HepG2 (cell line): ENCODE measurements around the gene CDC42EP5. TPM values are rescaled to one million over a fixed set of nuclear protein-coding genes. Genes with fewer than 3 reads are reported as not detected.

ENCODE experiments used
- ATAC-seq: fragments of 200-7000 bp; cut with Tn5 transposase; 3 replicates; pipeline ENCODE4 v1.9.1; 2020; ENCODE audit warnings: mild to moderate bottlenecking, moderate library complexity
- BruUV-seq: library from RNA; stranded (reverse); fragments of 400-500 nt; replicated peaks from 2 replicates; lab custom pipeline; 2021; lab: Mats Ljungman, UMichigan
- CTCF ChIA-PET: fragments of 300-600 bp; formaldehyde crosslinking; extraction: SDS; loops from one replicate; lab custom pipeline; 2021; ENCODE audit warnings: low total read pairs, inconsistent platforms, low intra/inter-chr PET ratio; lab: Yijun Ruan, JAX
- POLR2A ChIA-PET: fragments of 350-600 bp; sonication (Branson Sonifier 250); formaldehyde crosslinking; loops from one replicate; lab custom pipeline; 2020; ENCODE audit warnings: antibody characterized with exemption, inconsistent platforms; lab: Yijun Ruan, JAX
- DNase-seq: peaks from one replicate; pipeline ENCODE4 v3.0.0-alpha.2; 2015; ENCODE audit warnings: low spot score
- FAIRE-seq: peaks from 3 replicates; lab custom pipeline; 2011; peaks lifted over from hg19 to GRCh38; lab: Jason Lieb, UNC
- H2AFZ ChIP-seq: one replicate; pipeline ENCODE4 v1.6.1; 2011; ENCODE audit warnings: low read length, inconsistent platforms
- H3K27ac ChIP-seq: fragments of 300-600 bp; 3 replicates; pipeline ENCODE4 v1.8.0; 2011; ENCODE audit warnings: mixed run types, mild to moderate bottlenecking, mixed read lengths, low read length, inconsistent platforms; ENCODE audit not compliant: insufficient read depth; ENCODE audit errors: extremely low read length
- H3K27me3 ChIP-seq, 2 experiments: fragments of 200-600 bp in 1 of 2; 2 replicates in 1 of 2; 3 replicates in 1 of 2; pipeline versions ENCODE4 v1.6.0 to v1.8.0; 2011; ENCODE audit warnings: low read length in 2 of 2, mild to moderate bottlenecking in 2 of 2, moderate library complexity in 2 of 2, inconsistent platforms in 1 of 2; ENCODE audit not compliant: insufficient read depth in 2 of 2, control insufficient read depth in 1 of 2
- H3K36me3 ChIP-seq, 2 experiments: fragments of 200-600 bp in 1 of 2; replicated peaks in 1 of 2; 2 replicates in 1 of 2; 3 replicates in 1 of 2; pipeline versions ENCODE4 v1.5.1 to v1.8.0; 2011; ENCODE audit warnings: low read length in 2 of 2, inconsistent platforms in 1 of 2; ENCODE audit not compliant: insufficient read depth in 2 of 2, control insufficient read depth in 1 of 2
- H3K4me1 ChIP-seq: 2 replicates; pipeline ENCODE4 v1.5.1; 2012; ENCODE audit warnings: low read length, inconsistent platforms; ENCODE audit not compliant: insufficient read depth
- H3K4me2 ChIP-seq: 2 replicates; pipeline ENCODE4 v1.6.0; 2011; ENCODE audit warnings: low read depth, low read length, inconsistent platforms
- H3K4me3 ChIP-seq, 3 experiments: fragments of 200-600 bp in 1 of 3; sonication (generic), shearing (Covaris generic) in 1 of 3; replicated peaks in 1 of 3; 2 replicates each; pipeline ENCODE4 v1.5.1; 2011 to 2016; ENCODE audit warnings: low read length in 3 of 3, inconsistent platforms in 2 of 3, low read depth in 2 of 3, mild to moderate bottlenecking in 2 of 3, control low read depth in 1 of 3, mixed read lengths in 1 of 3; ENCODE audit not compliant: insufficient read depth in 1 of 3
- H3K79me2 ChIP-seq: one replicate; pipeline ENCODE4 v1.6.1; 2011; ENCODE audit warnings: low read length, inconsistent platforms; ENCODE audit not compliant: insufficient read depth
- H3K9ac ChIP-seq: 2 replicates; pipeline ENCODE4 v1.6.0; 2011; ENCODE audit warnings: mild to moderate bottlenecking, low read depth, low read length, inconsistent platforms; ENCODE audit not compliant: insufficient read depth
- H3K9me3 ChIP-seq: 2 replicates; pipeline ENCODE4 v1.5.1; 2012; ENCODE audit warnings: mild to moderate bottlenecking, low read length
- H4K20me1 ChIP-seq: 2 replicates; pipeline ENCODE4 v1.6.0; 2011; ENCODE audit warnings: inconsistent platforms, mild to moderate bottlenecking, low read length, moderate library complexity; ENCODE audit not compliant: insufficient read depth
- CBX5 ChIP-seq: sonication (generic); formaldehyde crosslinking; IDR thresholded peaks from 2 replicates; pipeline ENCODE4 v1.4.0; 2020; ENCODE audit warnings: missing genetic modification reagents, borderline replicate concordance
- KDM2A ChIP-seq: sonication (generic); formaldehyde crosslinking; IDR thresholded peaks from 2 replicates; pipeline ENCODE4 v1.4.0; 2020; ENCODE audit warnings: low read depth, missing genetic modification reagents, borderline replicate concordance
- KLF11 ChIP-seq: IDR thresholded peaks from 2 replicates; pipeline ENCODE4 v1.6.1; 2016; ENCODE audit warnings: missing compliant biosample characterization
- KLF13 ChIP-seq: sonication (generic); formaldehyde crosslinking; IDR thresholded peaks from 2 replicates; pipeline ENCODE4 v1.4.0; 2020; ENCODE audit warnings: mild to moderate bottlenecking, missing genetic modification reagents
- MAX ChIP-seq: IDR thresholded peaks from 2 replicates; pipeline ENCODE4 v1.6.1; 2012; ENCODE audit warnings: inconsistent platforms
- MEF2D ChIP-seq: sonication (generic); formaldehyde crosslinking; IDR thresholded peaks from 2 replicates; pipeline ENCODE4 v1.5.1; 2020; ENCODE audit warnings: mild to moderate bottlenecking, missing genetic modification reagents
- MYC ChIP-seq: sonication (generic); formaldehyde crosslinking; IDR thresholded peaks from 2 replicates; pipeline ENCODE4 v1.9.0; 2021; ENCODE audit warnings: missing genetic modification reagents, borderline replicate concordance
- NFIB ChIP-seq: sonication (generic); formaldehyde crosslinking; IDR thresholded peaks from 2 replicates; pipeline ENCODE4 v1.9.0; 2021; ENCODE audit warnings: missing genetic modification reagents, mild to moderate bottlenecking, borderline replicate concordance
- NR0B2 ChIP-seq: sonication (generic); formaldehyde crosslinking; IDR thresholded peaks from 2 replicates; pipeline ENCODE4 v1.4.0; 2020; ENCODE audit warnings: mild to moderate bottlenecking, missing genetic modification reagents
- PHF20 ChIP-seq: sonication (generic); formaldehyde crosslinking; IDR thresholded peaks from 2 replicates; pipeline ENCODE4 v1.5.0; 2020; ENCODE audit warnings: mild to moderate bottlenecking, missing genetic modification reagents
- POLR2G ChIP-seq: fragments of 200-400 bp; formaldehyde crosslinking; IDR thresholded peaks from 2 replicates; pipeline ENCODE4 v1.6.1; 2018; ENCODE audit warnings: mild to moderate bottlenecking, low read depth, low read length, moderate library complexity
- PRMT3 ChIP-seq: sonication (generic); formaldehyde crosslinking; IDR thresholded peaks from 2 replicates; pipeline ENCODE4 v1.8.1; 2022; ENCODE audit warnings: low read depth, mild to moderate bottlenecking, moderate library complexity, missing genetic modification reagents, borderline replicate concordance
- RXRB ChIP-seq: IDR thresholded peaks from 2 replicates; pipeline ENCODE4 v1.6.1; 2016; ENCODE audit warnings: borderline replicate concordance, missing genetic modification reagents, missing compliant biosample characterization
- SALL1 ChIP-seq: sonication (generic); formaldehyde crosslinking; IDR thresholded peaks from 2 replicates; pipeline ENCODE4 v1.8.0; 2022; ENCODE audit warnings: mild to moderate bottlenecking, missing genetic modification reagents
- TAF1 ChIP-seq: sonication (generic); formaldehyde crosslinking; IDR thresholded peaks from 2 replicates; pipeline ENCODE4 v1.4.0; 2020; ENCODE audit warnings: missing genetic modification reagents
- ZBTB44 ChIP-seq: sonication (generic); formaldehyde crosslinking; IDR thresholded peaks from 2 replicates; pipeline ENCODE4 v1.4.0; 2020; ENCODE audit warnings: missing genetic modification reagents
- ZGPAT ChIP-seq: IDR thresholded peaks from 2 replicates; pipeline ENCODE4 v1.6.1; 2016; ENCODE audit warnings: mild to moderate bottlenecking
- ZNF121 ChIP-seq: sonication (generic); formaldehyde crosslinking; IDR thresholded peaks from 2 replicates; pipeline ENCODE4 v1.5.0; 2020; ENCODE audit warnings: mild to moderate bottlenecking, missing genetic modification reagents
- WGBS: methylation state at CpG from one replicate; pipeline ENCODE4 v1.1.6; 2017; ENCODE audit warnings: low lambda C conversion rate; 5-methylcytosine and 5-hydroxymethylcytosine counted together
- in situ Hi-C: cut with HindIII; loops from 2 replicates; pipeline ENCODE4 v1.10.0; 2017; ENCODE audit warnings: low pct_unique_long_range_greater_than_20kb; ENCODE audit not compliant: extremely low pct_ligation_motif_present
- intact Hi-C: fragments of 100-400 bp; cut with micrococcal nuclease; formaldehyde crosslinking; loops from one replicate; pipeline ENCODE4 v1.10.0; 2022; ENCODE audit not compliant: unreplicated experiment
- polyA plus RNA-seq, 8 experiments: library from polyadenylated mRNA; depleted of rRNA in 3 of 8; stranded (reverse) in 7 of 8; unstranded in 1 of 8; fragments of >200 nt; fragmentation: Illumina TruSeq in 4 of 8; extraction: Trizol in 4 of 8; gene quantifications; 2 replicates each; pipeline versions ENCODE4 v1.2.1 to v1.2.3, GENCODE V29; 2011 to 2016; ENCODE audit warnings: low read depth in 4 of 8, missing spikeins in 1 of 8, mixed read lengths in 1 of 8; ENCODE audit not compliant: insufficient read depth in 1 of 8
- total RNA-seq, 5 experiments: library from RNA; depleted of rRNA; stranded (reverse); fragments of >200 nt; fragmentation: Illumina TruSeq; extraction: Trizol; gene quantifications; 2 replicates each; pipeline ENCODE4 v1.2.3, GENCODE V29; 2016; ENCODE audit warnings: low read depth in 1 of 5

Gene CDC42EP5
- total and polyA plus RNA-seq, 2 of the 13 experiments (the other 11 are each of a cell fraction or from before 2014, with no cell fraction given) = 0.41 to 1.6 TPM

GRCh38 chr19:54418030-54418929 is 54.8 kb downstream of the CDC42EP5 start:
- ChIA-PET CTCF (no interaction called here), POLR2A (interaction anchor here (4.0 to 4.4 kb wide), 3 partner anchors 12 to 44 kb away, joined by 32 to 55 read pairs (median 41); partner anchors contain the start of genes LENG8 and LENG9)
- no peaks in the 10 kb centered on the region for H4K20me1 ChIP-seq
- no peaks in the 10 kb centered on the region for H3K27me3 ChIP-seq
- H3K27ac ChIP-seq = peak overlapping the region; percentile 44
- FAIRE-seq (peak; percentile 56), ATAC-seq (peak; percentile 18; the same call in 1 of the 3 replicates), DNase-seq (peak; percentile 50)
- in situ Hi-C loops (no loop called here), intact Hi-C loops (no loop called here)
- no peaks in the 10 kb centered on the region for H3K36me3 ChIP-seq
- no peaks in the 10 kb centered on the region for H3K9me3 ChIP-seq
- H2AFZ ChIP-seq = peak overlapping the region; percentile 95
- BruUV-seq = no TSS peak
- H3K4me1 ChIP-seq = peaks cover 69% of the 10 kb centered on the region
- WGBS = 27% methylated on average over 18 of the region's 25 CpGs
- H3K4me2 ChIP-seq = peak overlapping the region; percentile 50
- peak overlapping the region in 1 of 3 experiments; percentile 34; a peak in 2 of 6 replicates for H3K4me3 ChIP-seq
- no peaks in the 10 kb centered on the region for H3K79me2 ChIP-seq
- peak overlapping the region; percentile 41 for H3K9ac ChIP-seq
- TF ChIP-seq TAF1 (CRISPR knock-in tag) (peak; percentile 34; the same call in 1 of the 2 replicates), PHF20 (no peak), PRMT3 (CRISPR knock-in tag) (no peak), POLR2G (peak; percentile 67), SALL1 (CRISPR knock-in tag) (peak; percentile 35; the same call in 1 of the 2 replicates), ZNF121 (CRISPR knock-in tag) (no peak), KLF11 (CRISPR knock-in tag) (0 out of 2 replicates have a peak, but pooled peaks have one; percentile 33), KLF13 (no peak), NR0B2 (peak; percentile 38; the same call in 1 of the 2 replicates), CBX5 (CRISPR knock-in tag) (0 out of 2 replicates have a peak, but pooled peaks have one; percentile 15), MYC (peak; percentile 62; the same call in 1 of the 2 replicates), RXRB (CRISPR knock-in tag) (0 out of 2 replicates have a peak, but pooled peaks have one; percentile 20), ZGPAT (CRISPR knock-in tag) (no peak), MAX (peak; percentile 86), KDM2A (CRISPR knock-in tag) (peak; percentile 72; the same call in 1 of the 2 replicates), MEF2D (CRISPR knock-in tag) (no peak), ZBTB44 (CRISPR knock-in tag) (no peak), NFIB (no peak)
